ENCODE results near the gene PRPF39. TPM values are rescaled to one million over a fixed set of nuclear protein-coding genes. Genes with fewer than 3 reads are reported as not detected.

Gene PRPF39
- total and polyA plus RNA-seq, 10 of the 15 experiments (the other 5 are each of a cell fraction or from before 2014, with no cell fraction given) = 22.1 to 91.7 (median 36.9) TPM

DNA sequence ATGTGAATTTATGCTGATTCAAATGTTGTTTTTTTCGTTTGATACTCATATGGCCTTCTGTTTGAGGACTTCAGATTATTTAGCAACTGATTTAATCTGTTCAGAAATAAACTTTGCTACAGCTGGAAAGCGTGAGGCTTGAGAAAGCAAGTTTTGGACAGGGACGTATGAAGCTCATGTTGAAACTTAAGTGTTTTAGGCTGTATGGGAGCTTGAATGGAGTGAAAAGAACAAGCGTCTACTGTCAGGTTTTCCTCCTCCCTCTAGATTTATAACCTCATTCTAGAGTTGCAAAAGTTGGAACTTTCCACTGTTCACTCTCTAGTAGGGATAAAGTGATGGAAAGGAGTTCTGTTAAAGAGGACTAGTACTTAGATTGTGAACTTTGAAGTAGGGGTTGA, 1.0 kb downstream of the PRPF39 start:
- no TSS peak for BruUV-seq (replicated peaks)
- Histone ChIP-seq H4K20me1 (ENCODE audit: control insufficient read depth, insufficient read depth) (no peaks in the 10 kb centered on the region), H3K9ac (ENCODE audit: control insufficient read depth, insufficient read depth, low read length) (peak overlapping the region; percentile 85), H3K27ac (ENCODE audit: control insufficient read depth, insufficient read depth) (peak overlapping the region; percentile 88), H3K4me1 (ENCODE audit: control insufficient read depth, insufficient read depth, low read length) (peaks cover 14% of the 10 kb centered on the region), H3K79me2 (ENCODE audit: control insufficient read depth, insufficient read depth, low read length) (peaks cover 59% of the 10 kb centered on the region), H3K4me3 (peak overlapping the region; percentile 99), H3K36me3 (ENCODE audit: control insufficient read depth in 2 of 2, insufficient read depth in 2 of 2, low read length in 1 of 2) (no peaks in the 10 kb centered on the region), H3K9me3 (replicated peaks; ENCODE audit: control insufficient read depth, insufficient read depth, low read length) (no peaks in the 10 kb centered on the region), H2AFZ (ENCODE audit: control insufficient read depth, low read depth, low read length) (no peak overlapping the region), H3K27me3 (replicated peaks in 1 of 2; ENCODE audit: control insufficient read depth in 2 of 2, insufficient read depth in 2 of 2, low read length in 1 of 2) (no peaks in the 10 kb centered on the region), H3K4me2 (ENCODE audit: control insufficient read depth, insufficient read depth) (peak overlapping the region; percentile 92)
- intact Hi-C loops (cut with micrococcal nuclease; ENCODE audit: unreplicated experiment) = loop anchor here (2.0 to 5.0 kb wide), 3 partner anchors 124 to 188 kb away; partner anchors contain the start of genes KLHL28 and MIS18BP1
- RAD21 ChIA-PET (ENCODE audit: unreplicated experiment) = interaction anchor here (0.7 to 1.2 kb wide), 6 partner anchors 44 to 168 kb away, joined by 3 to 4 read pairs (median 3); partner anchors contain the start of genes FKBP3, KLHL28, MIS18BP1 and TOGARAM1
- SMC1A ChIA-PET (ENCODE audit: uncharacterized antibody, unreplicated experiment) = interaction anchor here (0.8 to 3.4 kb wide), 11 partner anchors 10 to 188 kb away, joined by 3 to 16 read pairs (median 4); partner anchors contain the start of genes FANCM, KLHL28 and TOGARAM1
- ATAC-seq = peak; percentile 22
- DNase-seq (ENCODE audit: low read depth, low spot score) = no peak
- in situ Hi-C loops (cut with MboI) = no loop called here
- 2% methylated on average over 4 of the region's 4 CpGs for WGBS (ENCODE audit: insufficient coverage, insufficient replicate concordance, low lambda C conversion rate, missing lambda C conversion rate)
- CTCF ChIA-PET = interaction anchor here (1.1 to 1.5 kb wide), 6 partner anchors 9 to 168 kb away, joined by 3 to 5 read pairs (median 3); partner anchors contain the start of genes KLHL28, MIS18BP1 and TOGARAM1
- POLR2A ChIA-PET = interaction anchor here (0.6 to 3.9 kb wide), 7 partner anchors 8 to 123 kb away, joined by 3 to 44 read pairs (median 3); partner anchors contain the start of genes FANCM, KLHL28 and TOGARAM1
- TF ChIP-seq SREBF2 (IDR thresholded peaks at IDR 0.05; ENCODE audit: low read length) = no peak
- no peak for TF ChIP-seq TAF1 (IDR thresholded peaks at IDR 0.05; ENCODE audit: borderline replicate concordance, low read depth, low read length)
- no peak for TF ChIP-seq HDAC6 (IDR thresholded peaks at IDR 0.05; ENCODE audit: unreplicated experiment)
- TF ChIP-seq NR2C1 (IDR thresholded peaks at IDR 0.05) = no peak
- 0 out of 2 replicates have a peak, but pooled peaks have one; percentile 25 for TF ChIP-seq PML (IDR thresholded peaks at IDR 0.05; ENCODE audit: low read length)
- FAIRE-seq = no peak

DNA sequence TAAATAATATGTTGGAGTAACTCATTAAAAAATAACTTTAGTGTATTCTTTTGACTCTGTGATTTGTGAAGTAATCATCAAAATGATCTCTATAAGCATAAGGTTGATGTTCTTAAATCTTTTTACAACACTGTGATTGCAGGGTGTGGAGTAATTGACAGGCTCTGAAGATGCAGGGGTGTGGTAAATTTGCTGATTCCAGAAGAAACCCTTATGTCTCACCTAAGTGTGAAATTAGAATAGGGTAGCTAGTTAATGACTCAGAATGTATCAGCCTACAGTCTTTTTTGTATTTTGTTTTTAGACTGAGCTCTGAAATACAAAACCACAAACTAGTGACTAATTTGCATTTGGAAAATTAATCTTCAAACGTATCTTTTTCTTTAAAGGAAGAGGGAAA, 5.9 kb downstream of the PRPF39 start:
- DNase-seq (ENCODE audit: low read depth, low spot score) (no peak), ATAC-seq (peak; percentile 71), FAIRE-seq (no peak)
- Histone ChIP-seq H2AFZ (ENCODE audit: control insufficient read depth, low read depth, low read length) (no peak overlapping the region), H4K20me1 (ENCODE audit: control insufficient read depth, insufficient read depth) (no peaks in the 10 kb centered on the region), H3K4me3 (peak overlapping the region; percentile 44), H3K9ac (ENCODE audit: control insufficient read depth, insufficient read depth, low read length) (no peak overlapping the region), H3K27me3 (replicated peaks in 1 of 2; ENCODE audit: control insufficient read depth in 2 of 2, insufficient read depth in 2 of 2, low read length in 1 of 2) (no peaks in the 10 kb centered on the region), H3K27ac (ENCODE audit: control insufficient read depth, insufficient read depth) (peak overlapping the region; percentile 3; the same call in 1 of the 2 replicates), H3K36me3 (ENCODE audit: control insufficient read depth in 2 of 2, insufficient read depth in 2 of 2, low read length in 1 of 2) (peaks cover 0 to 2% of the 10 kb centered on the region in 2 experiments; a peak in 1 of 4 replicates), H3K79me2 (ENCODE audit: control insufficient read depth, insufficient read depth, low read length) (peaks cover 92% of the 10 kb centered on the region), H3K4me2 (ENCODE audit: control insufficient read depth, insufficient read depth) (peak overlapping the region; percentile 19), H3K9me3 (replicated peaks; ENCODE audit: control insufficient read depth, insufficient read depth, low read length) (peaks cover 2% of the 10 kb centered on the region; the same call in 2 of the 3 replicates), H3K4me1 (ENCODE audit: control insufficient read depth, insufficient read depth, low read length) (peaks cover 16% of the 10 kb centered on the region)
- RAD21 ChIA-PET (ENCODE audit: unreplicated experiment) = interaction anchor here (0.7 kb wide), 2 partner anchors 9 to 68 kb away, joined by 3 read pairs; no protein-coding TSS in a partner anchor
- POLR2A ChIA-PET = interaction anchor here (0.5 to 2.7 kb wide), 8 partner anchors 10 to 128 kb away, joined by 3 to 13 read pairs (median 4); partner anchors contain the start of genes FKBP3, KLHL28 and TOGARAM1
- intact Hi-C loops (cut with micrococcal nuclease; ENCODE audit: unreplicated experiment) = loop anchor here (5.0 kb wide), 1 partner anchor 193 kb away; a partner anchor contains a TSS
- BruUV-seq (replicated peaks) = no TSS peak
- 0% methylated on average over 1 of the region's 1 CpG for WGBS (ENCODE audit: insufficient coverage, insufficient replicate concordance, low lambda C conversion rate, missing lambda C conversion rate)
- in situ Hi-C loops (cut with MboI) = no loop called here
- SMC1A ChIA-PET (ENCODE audit: uncharacterized antibody, unreplicated experiment) = interaction anchor here (0.6 to 1.7 kb wide), 7 partner anchors 9 to 128 kb away, joined by 3 to 5 read pairs (median 4); partner anchors contain the start of genes FANCM, KLHL28 and TOGARAM1
- CTCF ChIA-PET = interaction anchor here (0.7 to 1.3 kb wide), 2 partner anchors 49 to 163 kb away, joined by 3 to 4 read pairs; partner anchors contain the start of gene MIS18BP1
- TF ChIP-seq SREBF2 (IDR thresholded peaks at IDR 0.05; ENCODE audit: low read length) (no peak), HCFC1 (IDR thresholded peaks at IDR 0.05; ENCODE audit: low read length) (no peak), BCL11A (IDR thresholded peaks at IDR 0.05; ENCODE audit: low read depth, low read length) (peak; percentile 38; the same call in 1 of the 2 replicates), BHLHE40 (IDR thresholded peaks at IDR 0.05; ENCODE audit: borderline replicate concordance in 1 of 2, low read depth in 2 of 2, low read length in 1 of 2) (0 out of 4 replicates have a peak, but pooled peaks of 1 of the 2 experiments have one; percentile 14), MTA2 (IDR thresholded peaks at IDR 0.05; ENCODE audit: low read depth) (peak; percentile 65), EP300 (IDR thresholded peaks at IDR 0.05; ENCODE audit: borderline replicate concordance in 1 of 2, control insufficient read depth in 1 of 2, low read depth in 2 of 2, low read length in 2 of 2) (peak; percentile 16 to 24; a peak in 1 of 4 replicates)
- TF ChIP-seq, protein P1, sequence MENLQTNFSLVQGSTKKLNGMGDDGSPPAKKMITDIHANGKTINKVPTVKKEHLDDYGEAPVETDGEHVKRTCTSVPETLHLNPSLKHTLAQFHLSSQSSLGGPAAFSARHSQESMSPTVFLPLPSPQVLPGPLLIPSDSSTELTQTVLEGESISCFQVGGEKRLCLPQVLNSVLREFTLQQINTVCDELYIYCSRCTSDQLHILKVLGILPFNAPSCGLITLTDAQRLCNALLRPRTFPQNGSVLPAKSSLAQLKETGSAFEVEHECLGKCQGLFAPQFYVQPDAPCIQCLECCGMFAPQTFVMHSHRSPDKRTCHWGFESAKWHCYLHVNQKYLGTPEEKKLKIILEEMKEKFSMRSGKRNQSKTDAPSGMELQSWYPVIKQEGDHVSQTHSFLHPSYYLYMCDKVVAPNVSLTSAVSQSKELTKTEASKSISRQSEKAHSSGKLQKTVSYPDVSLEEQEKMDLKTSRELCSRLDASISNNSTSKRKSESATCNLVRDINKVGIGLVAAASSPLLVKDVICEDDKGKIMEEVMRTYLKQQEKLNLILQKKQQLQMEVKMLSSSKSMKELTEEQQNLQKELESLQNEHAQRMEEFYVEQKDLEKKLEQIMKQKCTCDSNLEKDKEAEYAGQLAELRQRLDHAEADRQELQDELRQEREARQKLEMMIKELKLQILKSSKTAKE (IDR thresholded peaks at IDR 0.05; ENCODE audit: low read depth, poor library complexity, severe bottlenecking) = peak; percentile 20
- TF ChIP-seq, protein P2, sequence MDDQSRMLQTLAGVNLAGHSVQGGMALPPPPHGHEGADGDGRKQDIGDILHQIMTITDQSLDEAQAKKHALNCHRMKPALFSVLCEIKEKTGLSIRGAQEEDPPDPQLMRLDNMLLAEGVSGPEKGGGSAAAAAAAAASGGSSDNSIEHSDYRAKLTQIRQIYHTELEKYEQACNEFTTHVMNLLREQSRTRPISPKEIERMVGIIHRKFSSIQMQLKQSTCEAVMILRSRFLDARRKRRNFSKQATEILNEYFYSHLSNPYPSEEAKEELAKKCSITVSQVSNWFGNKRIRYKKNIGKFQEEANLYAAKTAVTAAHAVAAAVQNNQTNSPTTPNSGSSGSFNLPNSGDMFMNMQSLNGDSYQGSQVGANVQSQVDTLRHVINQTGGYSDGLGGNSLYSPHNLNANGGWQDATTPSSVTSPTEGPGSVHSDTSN (IDR thresholded peaks at IDR 0.05; ENCODE audit: insufficient replicate concordance, low read depth, low read length) = peak; percentile 29
